MCF 10A (cell line): ENCODE measurements around the gene TM7SF3. TPM values are rescaled to one million over a fixed set of nuclear protein-coding genes. Genes with fewer than 3 reads are reported as not detected.

Experiments used
- BruUV-seq: library from RNA; stranded (reverse); fragments of 400-500 nt; replicated peaks from 2 replicates; lab custom pipeline; 2021; lab: Mats Ljungman, UMichigan
- CTCF ChIA-PET: fragments of 300-600 bp; sonication (Branson Sonifier 250); formaldehyde crosslinking; extraction: SDS; loops from one replicate; lab custom pipeline; 2021; ENCODE audit warnings: antibody characterized with exemption, inconsistent platforms; lab: Yijun Ruan, JAX
- POLR2A ChIA-PET: fragments of 300-600, 350-650 bp; sonication (Branson Sonifier 250); formaldehyde crosslinking; extraction: SDS; loops from one replicate; lab custom pipeline; 2020; ENCODE audit warnings: antibody characterized with exemption, inconsistent platforms; lab: Yijun Ruan, JAX
- DNase-seq: peaks from one replicate; pipeline ENCODE4 v3.0.0-alpha.2; 2018; ENCODE audit not compliant: unreplicated experiment
- H3K27ac Mint-ChIP-seq: one replicate; pipeline ENCODE4 v1.8.0; 2022; ENCODE audit warnings: mild to moderate bottlenecking, low read depth, mixed read lengths; ENCODE audit not compliant: unreplicated experiment
- H3K27me3 Mint-ChIP-seq: one replicate; pipeline ENCODE4 v1.8.0; 2022; ENCODE audit warnings: mixed read lengths; ENCODE audit not compliant: insufficient read depth, unreplicated experiment
- H3K36me3 Mint-ChIP-seq: one replicate; pipeline ENCODE4 v1.8.0; 2022; ENCODE audit warnings: mild to moderate bottlenecking, moderate library complexity, mixed read lengths; ENCODE audit not compliant: insufficient read depth, unreplicated experiment
- H3K4me1 Mint-ChIP-seq: one replicate; pipeline ENCODE4 v1.8.0; 2022; ENCODE audit warnings: mixed read lengths; ENCODE audit not compliant: insufficient read depth, unreplicated experiment
- H3K4me3 Mint-ChIP-seq: one replicate; pipeline ENCODE4 v1.8.0; 2022; ENCODE audit warnings: mild to moderate bottlenecking, moderate library complexity, mixed read lengths; ENCODE audit not compliant: unreplicated experiment
- H3K9me3 Mint-ChIP-seq: one replicate; pipeline ENCODE4 v1.8.0; 2022; ENCODE audit warnings: mixed read lengths; ENCODE audit not compliant: unreplicated experiment
- intact Hi-C: fragments of 100-400 bp; cut with micrococcal nuclease; formaldehyde crosslinking; loops from 2 replicates; pipeline ENCODE4 v1.14.1; 2022
- total RNA-seq: library from RNA; stranded (reverse); gene quantifications from 2 replicates; pipeline ENCODE4 v1.2.3, GENCODE V29; 2022
- TF ChIP-seq, protein P1 (sequence below): fragments of 200-600 bp; IDR thresholded peaks from one replicate; pipeline ENCODE4 v1.8.0; 2022; ENCODE audit warnings: antibody characterized with exemption, mild to moderate bottlenecking; ENCODE audit not compliant: unreplicated experiment

TM7SF3 gene
- total RNA-seq, 1 experiment from 2014 or later: 119 TPM

DNA sequence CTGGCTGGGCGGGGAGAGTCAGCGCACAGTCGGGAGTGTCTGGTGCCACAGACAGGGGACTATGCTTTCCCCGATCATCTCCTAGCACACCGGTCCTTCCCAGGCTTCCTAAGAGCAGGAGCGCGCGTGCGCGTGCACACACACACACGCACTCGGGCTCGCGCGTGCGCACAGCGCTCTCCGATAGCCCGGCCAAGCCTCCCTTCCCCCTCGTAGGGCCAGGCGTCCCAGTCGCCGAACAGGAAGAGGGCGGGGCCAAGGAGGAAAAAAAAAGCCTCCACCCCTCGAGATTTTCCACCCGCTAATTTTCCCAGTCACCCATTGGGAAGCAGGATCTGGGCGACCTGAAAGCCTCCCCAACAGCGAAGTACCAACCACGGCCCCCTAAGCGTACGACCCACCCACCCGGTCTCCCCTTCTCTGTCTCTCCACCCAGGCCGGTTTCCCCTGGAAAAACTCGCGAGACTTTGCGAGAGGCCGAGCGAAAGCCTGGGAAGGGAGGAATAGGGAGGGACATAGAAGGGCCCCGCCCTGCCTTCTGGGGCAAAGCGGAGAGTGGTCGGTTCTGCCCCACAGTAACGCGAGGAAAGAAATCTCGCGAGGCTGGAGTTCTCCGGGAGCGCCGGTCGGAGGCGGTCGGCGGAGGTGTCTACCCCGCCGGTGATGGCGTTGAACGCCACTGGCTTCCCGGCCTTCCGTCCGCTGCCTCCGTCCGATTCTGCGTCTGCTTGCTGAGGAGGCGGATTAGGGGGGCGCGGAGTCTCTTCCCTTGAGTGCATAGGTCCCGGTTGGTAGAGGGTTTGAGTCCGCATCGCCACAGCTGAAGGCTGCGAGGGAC lies 76.1 kb downstream of the TM7SF3 start, which contains the start of the genes FGFR1OP2 and INTS13:
Gene FGFR1OP2 (plus strand): TSS at position 608 of the 838 bp plus-strand sequence. CDS start 15,689 bp downstream, outside the sequence.
Gene INTS13 (minus strand): TSS at position 119 of the 838 bp plus-strand sequence. CDS start 1,178 bp downstream, outside the sequence.
- BruUV-seq: no TSS peak
- POLR2A ChIA-PET: interaction anchor here (0.6 to 3.0 kb wide), 14 partner anchors 12 to 396 kb away, joined by 3 to 39 read pairs (median 3); partner anchors contain the start of gene TM7SF3
- TF ChIP-seq, protein P1, sequence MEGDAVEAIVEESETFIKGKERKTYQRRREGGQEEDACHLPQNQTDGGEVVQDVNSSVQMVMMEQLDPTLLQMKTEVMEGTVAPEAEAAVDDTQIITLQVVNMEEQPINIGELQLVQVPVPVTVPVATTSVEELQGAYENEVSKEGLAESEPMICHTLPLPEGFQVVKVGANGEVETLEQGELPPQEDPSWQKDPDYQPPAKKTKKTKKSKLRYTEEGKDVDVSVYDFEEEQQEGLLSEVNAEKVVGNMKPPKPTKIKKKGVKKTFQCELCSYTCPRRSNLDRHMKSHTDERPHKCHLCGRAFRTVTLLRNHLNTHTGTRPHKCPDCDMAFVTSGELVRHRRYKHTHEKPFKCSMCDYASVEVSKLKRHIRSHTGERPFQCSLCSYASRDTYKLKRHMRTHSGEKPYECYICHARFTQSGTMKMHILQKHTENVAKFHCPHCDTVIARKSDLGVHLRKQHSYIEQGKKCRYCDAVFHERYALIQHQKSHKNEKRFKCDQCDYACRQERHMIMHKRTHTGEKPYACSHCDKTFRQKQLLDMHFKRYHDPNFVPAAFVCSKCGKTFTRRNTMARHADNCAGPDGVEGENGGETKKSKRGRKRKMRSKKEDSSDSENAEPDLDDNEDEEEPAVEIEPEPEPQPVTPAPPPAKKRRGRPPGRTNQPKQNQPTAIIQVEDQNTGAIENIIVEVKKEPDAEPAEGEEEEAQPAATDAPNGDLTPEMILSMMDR: no peak
- Mint-ChIP-seq H3K4me3 (peak within 1 kb of the TSS; percentile 91), H3K36me3 (no peaks in the 10 kb centered on the region), H3K27ac (peak within 1 kb of the TSS; percentile 97), H3K27me3 (no peaks in the 10 kb centered on the region), H3K4me1 (peaks cover 45% of the 10 kb centered on the region), H3K9me3 (no peaks in the 10 kb centered on the region)
- DNase-seq: peak; percentile 99
- CTCF ChIA-PET: interaction anchor here (1.2 kb wide), 1 partner anchor 77 kb away, joined by 3 read pairs; no protein-coding TSS in a partner anchor
- intact Hi-C loops: loop anchor here (1.0 to 5.0 kb wide), 4 partner anchors 75 to 764 kb away; partner anchors contain the start of gene STK38L

DNA sequence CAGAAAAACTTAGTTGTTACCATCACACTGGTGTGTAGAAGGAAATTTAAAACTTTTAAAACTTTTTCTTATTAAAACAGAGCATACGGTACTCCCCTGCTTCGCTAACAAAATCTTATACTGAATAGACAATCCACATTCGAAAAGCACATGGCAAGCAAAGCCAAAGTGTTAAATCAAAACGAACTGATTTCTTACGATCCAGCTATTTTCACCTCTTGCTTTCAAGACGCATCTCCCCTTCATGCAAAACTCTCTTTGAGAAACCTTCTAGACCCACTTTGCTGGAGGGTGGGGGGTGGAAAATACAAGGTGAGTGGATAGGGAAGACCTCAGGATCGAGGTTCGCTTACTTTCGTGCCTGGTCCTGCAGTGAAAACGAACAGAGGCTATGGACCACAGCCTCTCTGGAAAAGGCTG lies 76.7 kb downstream of the TM7SF3 start:
- H3K4me1 Mint-ChIP-seq: peaks cover 49% of the 10 kb centered on the region
- peak overlapping the region; percentile 91 for H3K4me3 Mint-ChIP-seq
- H3K9me3 Mint-ChIP-seq: no peaks in the 10 kb centered on the region
- TF ChIP-seq, protein P1: no peak
- BruUV-seq: TSS peak; percentile 46
- intact Hi-C loops: loop anchor here (1.0 to 5.0 kb wide), 3 partner anchors 307 to 765 kb away; partner anchors contain the start of gene STK38L
- POLR2A ChIA-PET: interaction anchor here (0.7 to 3.0 kb wide), 8 partner anchors 11 to 397 kb away, joined by 3 to 36 read pairs (median 4); partner anchors contain the start of gene TM7SF3
- DNase-seq: no peak
- no peaks in the 10 kb centered on the region for H3K27me3 Mint-ChIP-seq
- peak overlapping the region; percentile 97 for H3K27ac Mint-ChIP-seq
- peaks cover 4% of the 10 kb centered on the region for H3K36me3 Mint-ChIP-seq
- CTCF ChIA-PET: interaction anchor here (1.2 kb wide), 1 partner anchor 77 kb away, joined by 3 read pairs; no protein-coding TSS in a partner anchor

DNA sequence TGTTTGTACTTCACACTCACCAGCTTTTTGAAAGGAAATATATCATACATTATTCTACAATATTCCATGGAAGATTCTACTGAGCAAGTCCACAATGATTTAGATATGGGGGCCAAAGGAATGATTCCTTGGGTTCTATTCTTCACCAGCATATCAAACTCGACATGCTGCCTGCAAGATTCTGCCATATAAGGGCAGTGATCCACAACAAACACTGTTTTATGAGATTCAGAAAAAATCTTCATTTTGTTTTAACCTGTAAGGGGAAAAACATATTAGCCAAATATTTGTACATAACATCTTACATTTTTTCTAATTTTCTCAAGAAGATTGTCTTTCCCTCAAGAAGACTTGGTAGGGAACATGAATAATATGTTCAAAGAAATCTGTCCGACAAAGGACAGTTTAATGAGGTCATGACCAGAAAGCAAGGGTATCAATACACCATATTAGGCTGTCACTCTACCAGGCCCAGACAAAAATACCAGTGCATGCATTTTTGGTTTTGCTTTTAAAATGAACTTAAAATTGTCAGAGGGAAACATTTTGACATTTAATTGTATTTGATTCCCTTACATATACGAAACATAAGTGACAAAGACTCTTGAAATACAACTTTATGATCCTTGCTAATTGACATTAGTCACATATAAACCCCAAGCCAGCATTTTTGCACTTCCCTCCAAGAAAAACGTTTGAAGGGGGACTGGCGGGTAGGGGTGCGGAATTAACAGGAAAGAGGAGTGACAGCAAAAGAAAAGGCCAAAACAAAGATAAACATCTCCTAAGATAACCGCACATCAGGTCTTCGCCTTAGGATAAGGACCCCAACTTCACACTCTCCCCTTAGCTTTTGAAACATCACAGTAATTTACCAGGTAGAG lies 77.4 kb downstream of the TM7SF3 start:
- intact Hi-C loops: loop anchor here (1.0 to 5.0 kb wide), 3 partner anchors 308 to 766 kb away; partner anchors contain the start of gene STK38L
- Mint-ChIP-seq H3K27ac (peak overlapping the region; percentile 97), H3K4me3 (peak overlapping the region; percentile 91), H3K36me3 (peaks cover 11% of the 10 kb centered on the region), H3K27me3 (no peaks in the 10 kb centered on the region), H3K9me3 (no peaks in the 10 kb centered on the region), H3K4me1 (peaks cover 45% of the 10 kb centered on the region)
- TF ChIP-seq, protein P1: no peak
- POLR2A ChIA-PET: interaction anchor here (0.6 to 3.0 kb wide), 14 partner anchors 11 to 735 kb away, joined by 3 to 36 read pairs (median 4); partner anchors contain the start of genes STK38L and TM7SF3
- no TSS peak for BruUV-seq
- peak; percentile 11 for DNase-seq
- CTCF ChIA-PET: interaction anchor here (0.8 to 1.7 kb wide), 3 partner anchors 78 to 229 kb away, joined by 3 read pairs; partner anchors contain the start of gene ITPR2
